Ovary (tissue), 9 donors: Measurements from ENCODE around the gene ATXN1. TPM values are rescaled to one million over a fixed set of nuclear protein-coding genes. Genes with fewer than 3 reads are reported as not detected.

Experiments
- DNase-seq, 5 donors: peaks; one replicate each; pipeline ENCODE4 v3.0.0-alpha.2; 2019 to 2020
- H3K27ac ChIP-seq, 2 donors: fragments of 200-600 bp; one replicate each; pipeline versions ENCODE4 v1.5.1 to v1.8.0; 2019 to 2022
- H3K27me3 ChIP-seq: fragments of 200-600 bp; one replicate; pipeline ENCODE4 v1.8.0; 2022
- H3K36me3 ChIP-seq: fragments of 200-600 bp; sonication (generic); one replicate; pipeline ENCODE4 v1.5.1; 2019
- H3K4me1 ChIP-seq: one replicate; pipeline ENCODE4 v1.8.1; 2013; ENCODE audit warnings: mild to moderate bottlenecking, moderate library complexity; ENCODE audit not compliant: insufficient read depth
- H3K4me3 ChIP-seq: fragments of 200-600 bp; sonication (generic); one replicate; pipeline ENCODE4 v1.5.1; 2017
- H3K9me3 ChIP-seq, 2 donors: fragments of 200-600 bp in 1 of 2; sonication (generic) in 1 of 2; one replicate each; pipeline versions ENCODE4 v1.5.1 to v1.8.1; 2013 to 2019; ENCODE audit warnings: mild to moderate bottlenecking in 1 of 2, moderate library complexity in 1 of 2
- CTCF ChIP-seq, 3 donors: fragments of 450-650 bp in 2 of 3; fragments of 200-600 bp in 1 of 3; IDR thresholded peaks; one replicate each; pipeline versions ENCODE4 v1.5.1 to v1.8.0; 2016 to 2022; ENCODE audit warnings: antibody characterized with exemption in 3 of 3, mild to moderate bottlenecking in 1 of 3
- EP300 ChIP-seq: sonication (generic); formaldehyde crosslinking; IDR thresholded peaks from one replicate; pipeline ENCODE4 v1.6.1; 2017; ENCODE audit warnings: antibody characterized with exemption
- POLR2A ChIP-seq: fragments of 450-650 bp; IDR thresholded peaks from one replicate; pipeline ENCODE4 v1.6.1; 2017; ENCODE audit warnings: antibody characterized with exemption, mild to moderate bottlenecking, moderate library complexity
- WGBS, 3 donors: extraction: QIAGEN DNeasy Blood & Tissue Kit in 1 of 3; methylation state at CpG; one replicate each; pipeline versions ENCODE4 v1.1.5 to v1.1.7; 2013 to 2017; 5-methylcytosine and 5-hydroxymethylcytosine counted together
- intact Hi-C, 4 donors: fragments of 100-400 bp; cut with DNase I; formaldehyde crosslinking; loops; one replicate each; pipeline versions ENCODE4 v1.11.0 to v1.15.1; 2022 to 2023
- polyA plus RNA-seq, 2 donors: library from polyadenylated mRNA; stranded (reverse); fragments of 200-250 nt in 1 of 2; fragments of 350-450 nt in 1 of 2; fragmentation: Illumina TruSeq in 1 of 2; extraction: RNeasy Lipid Tissue Mini Kit (QIAGEN cat#74804) in 1 of 2; gene quantifications; one replicate each; pipeline ENCODE4 v1.2.3, GENCODE V29; 2013 to 2014
- total RNA-seq, 7 donors: library from RNA; depleted of rRNA in 2 of 7; stranded (reverse); fragments of >200 nt in 2 of 7; fragmentation: NEBNext Ultra II Directional in 3 of 7; extraction: Animal tissue kit (Norgen Biotek cat#: 25700) in 3 of 7; gene quantifications; one replicate each; pipeline versions ENCODE4 v1.1.0 to v1.2.4, GENCODE V29; 2016 to 2023
- donor health status: DM: no; HTN: no; CAD: no; lungs with moderate emphysema.
- donor health status: DM: no; HTN: no; CAD: no.
- donor health status: Bipolar disorder and iron deficiency.
- donor health status: DM: yes; HTN: yes; CAD: no.
- donor health status: DM: no; HTN: no; CAD: no.
- donor health status: DM: yes; HTN: yes; CAD: no.

The ATXN1 gene
- total and polyA plus RNA-seq, 9 donors: 7.3 to 38.2 (median 30.4) TPM

DNA sequence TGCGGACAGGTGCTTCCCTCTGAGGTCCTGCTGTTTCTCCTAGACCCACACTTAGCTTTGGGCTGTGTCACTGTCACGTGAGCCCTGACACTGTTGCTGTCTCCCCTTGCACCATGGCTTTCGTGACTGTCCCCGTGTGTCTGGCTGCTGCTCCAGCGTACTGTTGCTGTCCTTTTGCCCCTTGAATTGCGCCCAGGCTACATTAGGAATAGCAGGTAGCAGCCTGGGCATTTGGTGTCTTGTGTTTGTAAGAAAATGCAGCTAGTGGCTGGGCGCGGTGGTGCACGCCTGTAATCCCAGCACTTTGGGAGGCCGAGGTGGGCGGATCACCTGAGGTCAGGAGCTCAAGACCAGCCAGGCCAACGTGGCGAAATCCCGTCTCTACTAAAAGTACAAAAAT is 476.8 kb downstream of the ATXN1 start:
- H3K4me1 ChIP-seq: no peaks in the 10 kb centered on the region
- DNase-seq: no peak
- no peaks in the 10 kb centered on the region for H3K9me3 ChIP-seq
- no peaks in the 10 kb centered on the region for H3K27me3 ChIP-seq
- no peak overlapping the region for H3K4me3 ChIP-seq
- no peak for TF ChIP-seq CTCF (IDR thresholded peaks at IDR 0.05)
- TF ChIP-seq EP300: no peak
- no peak for TF ChIP-seq POLR2A
- 91 to 96% (median 93%) methylated on average over 14 of the region's 14 CpGs for WGBS, 3 donors
- H3K27ac ChIP-seq: no peak overlapping the region
- intact Hi-C loops: no loop called here
- no peaks in the 10 kb centered on the region for H3K36me3 ChIP-seq

GRCh38 chr6:16282370-16282769 is 478.9 kb downstream of the ATXN1 start:
- intact Hi-C loops: no loop called here
- Histone ChIP-seq H3K4me1 (no peaks in the 10 kb centered on the region), H3K27me3 (no peaks in the 10 kb centered on the region), H3K36me3 (no peaks in the 10 kb centered on the region), H3K4me3 (no peak overlapping the region), H3K9me3 (no peaks in the 10 kb centered on the region), H3K27ac (no peak overlapping the region)
- TF ChIP-seq POLR2A: no peak
- TF ChIP-seq EP300: no peak
- TF ChIP-seq CTCF (IDR thresholded peaks at IDR 0.05): no peak
- 78 to 87% (median 87%) methylated on average over 4 of the region's 4 CpGs for WGBS, 3 donors
- no peak for DNase-seq

DNA sequence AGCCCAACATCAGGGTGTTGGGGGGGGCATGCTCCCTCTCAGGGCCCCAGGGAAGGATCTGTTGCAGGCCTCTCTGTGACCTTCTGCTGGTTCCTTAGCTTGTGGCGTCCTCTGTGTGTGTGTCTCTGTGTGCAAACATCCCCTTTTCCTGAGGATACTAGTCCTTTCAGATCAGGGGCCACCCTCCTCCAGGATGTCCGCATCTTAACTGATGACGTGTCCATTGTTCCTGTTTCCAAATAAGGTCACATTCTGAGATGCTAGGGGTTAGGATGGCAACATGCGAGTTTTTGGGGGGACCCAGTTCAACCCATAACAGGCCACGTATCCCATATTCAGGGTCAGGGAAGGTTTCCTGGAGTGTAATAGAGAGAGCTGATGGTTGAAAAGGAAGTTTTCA is 482.0 kb downstream of the ATXN1 start:
- H3K36me3 ChIP-seq: no peaks in the 10 kb centered on the region

GRCh38 chr6:16278750-16279149 is 482.5 kb downstream of the ATXN1 start:
- no peaks in the 10 kb centered on the region for H3K36me3 ChIP-seq
- H3K4me1 ChIP-seq: peaks cover 2% of the 10 kb centered on the region
- no peaks in the 10 kb centered on the region for H3K27me3 ChIP-seq
- no peaks in the 10 kb centered on the region for H3K9me3 ChIP-seq
- TF ChIP-seq CTCF (IDR thresholded peaks at IDR 0.05) (no peak), POLR2A (no peak), EP300 (no peak)
- intact Hi-C loops: no loop called here
- whole genome bisulfite sequencing, 3 donors: 88 to 95% (median 93%) methylated on average over 9 of the region's 9 CpGs
- no peak for DNase-seq
- no peak overlapping the region for H3K4me3 ChIP-seq
- H3K27ac ChIP-seq: no peak overlapping the region

More for the DNA sequence above, 482.0 kb downstream of the ATXN1 start:
- Histone ChIP-seq H3K9me3 (no peaks in the 10 kb centered on the region), H3K4me3 (no peak overlapping the region), H3K27ac (no peak overlapping the region), H3K27me3 (no peaks in the 10 kb centered on the region), H3K4me1 (peaks cover 2% of the 10 kb centered on the region)
- no peak for DNase-seq
- TF ChIP-seq EP300 (no peak), POLR2A (no peak), CTCF (IDR thresholded peaks at IDR 0.05) (no peak)
- WGBS, 3 donors: 88 to 93% (median 89%) methylated on average over 5 of the region's 5 CpGs
- intact Hi-C loops: no loop called here
